ENCODE measurements around the gene SCAF1. TPM values are rescaled to one million over a fixed set of nuclear protein-coding genes. Genes with fewer than 3 reads are reported as not detected.

The SCAF1 gene
- total RNA-seq, 1 experiment from 2014 or later, result 81.3 TPM

- ChIA-PET CTCF (interaction anchor here (0.5 to 1.5 kb wide), 11 partner anchors 9 to 549 kb away, joined by 3 to 5 read pairs (median 3); partner anchors contain the start of gene RRAS), POLR2A (interaction anchor here (0.6 to 8.4 kb wide), 17 partner anchors 12 to 251 kb away, joined by 3 to 121 read pairs (median 7); partner anchors contain the start of genes AKT1S1, AP2A1, ATF5 and BCL2L12)
- peak overlapping the region; percentile 96 for H3K4me3 Mint-ChIP-seq (ENCODE audit: unreplicated experiment)
- TF ChIP-seq CTCF (IDR thresholded peaks at IDR 0.05; ENCODE audit: unreplicated experiment), result peak; percentile 71
- H3K36me3 Mint-ChIP-seq (ENCODE audit: insufficient read depth, unreplicated experiment), result peaks cover 52% of the 10 kb centered on the region
- H3K27ac Mint-ChIP-seq (ENCODE audit: low read depth, unreplicated experiment), result peak overlapping the region; percentile 60
- peaks cover 12% of the 10 kb centered on the region for H3K4me1 Mint-ChIP-seq (ENCODE audit: insufficient read depth, unreplicated experiment)
- no TSS peak for BruUV-seq (replicated peaks)
- peak; percentile 79 for DNase-seq (ENCODE audit: unreplicated experiment)
- intact Hi-C loops (cut with micrococcal nuclease), result loop anchor here (1.0 to 10.0 kb wide), 4 partner anchors 86 to 177 kb away; partner anchors contain the start of genes AP2A1, PRR12 and PTOV1
- no peaks in the 10 kb centered on the region for H3K27me3 Mint-ChIP-seq (ENCODE audit: insufficient read depth, unreplicated experiment)
- H3K9me3 Mint-ChIP-seq (ENCODE audit: unreplicated experiment), result no peaks in the 10 kb centered on the region
Observed at GRCh38 chr19:49677901-49678674, 36.1 kb downstream of the SCAF1 start.

GRCh38 chr19:49678985-49679770, 37.2 kb downstream of the SCAF1 start:
- intact Hi-C loops (cut with micrococcal nuclease), result loop anchor here (1.0 to 10.0 kb wide), 4 partner anchors 87 to 176 kb away; partner anchors contain the start of genes AP2A1, PRR12 and PTOV1
- TF ChIP-seq CTCF (IDR thresholded peaks at IDR 0.05; ENCODE audit: unreplicated experiment), result no peak
- ChIA-PET CTCF (interaction anchor here (0.5 to 1.5 kb wide), 11 partner anchors 16 to 287 kb away, joined by 3 to 5 read pairs (median 3); partner anchors contain the start of gene SCAF1), POLR2A (interaction anchor here (0.6 to 8.4 kb wide), 13 partner anchors 15 to 250 kb away, joined by 3 to 121 read pairs (median 4); partner anchors contain the start of genes AKT1S1, AP2A1, ATF5 and BCL2L12)
- peak overlapping the region; percentile 96 for H3K4me3 Mint-ChIP-seq (ENCODE audit: unreplicated experiment)
- H3K27me3 Mint-ChIP-seq (ENCODE audit: insufficient read depth, unreplicated experiment), result no peaks in the 10 kb centered on the region
- no peak for DNase-seq (ENCODE audit: unreplicated experiment)
- BruUV-seq (replicated peaks), result no TSS peak
- peak overlapping the region; percentile 60 for H3K27ac Mint-ChIP-seq (ENCODE audit: low read depth, unreplicated experiment)
- H3K36me3 Mint-ChIP-seq (ENCODE audit: insufficient read depth, unreplicated experiment), result peaks cover 56% of the 10 kb centered on the region
- H3K4me1 Mint-ChIP-seq (ENCODE audit: insufficient read depth, unreplicated experiment), result peaks cover 12% of the 10 kb centered on the region
- H3K9me3 Mint-ChIP-seq (ENCODE audit: unreplicated experiment), result no peaks in the 10 kb centered on the region

GRCh38 chr19:49679771-49680413, 37.9 kb downstream of the SCAF1 start:
- H3K27me3 Mint-ChIP-seq (ENCODE audit: insufficient read depth, unreplicated experiment), result no peaks in the 10 kb centered on the region
- peaks cover 12% of the 10 kb centered on the region for H3K4me1 Mint-ChIP-seq (ENCODE audit: insufficient read depth, unreplicated experiment)
- BruUV-seq (replicated peaks), result no TSS peak
- intact Hi-C loops (cut with micrococcal nuclease), result loop anchor here (5.0 to 10.0 kb wide), 3 partner anchors 87 to 175 kb away; partner anchors contain the start of genes AP2A1, PRR12 and PTOV1
- ChIA-PET CTCF (interaction anchor here (0.6 to 1.0 kb wide), 6 partner anchors 36 to 1287 kb away, joined by 3 to 5 read pairs (median 3); no protein-coding TSS in a partner anchor), POLR2A (interaction anchor here (0.6 to 8.4 kb wide), 9 partner anchors 15 to 197 kb away, joined by 3 to 121 read pairs (median 8); partner anchors contain the start of genes AKT1S1, AP2A1, BCL2L12 and IRF3)
- no peak for TF ChIP-seq CTCF (IDR thresholded peaks at IDR 0.05; ENCODE audit: unreplicated experiment)
- H3K4me3 Mint-ChIP-seq (ENCODE audit: unreplicated experiment), result peak overlapping the region; percentile 96
- H3K27ac Mint-ChIP-seq (ENCODE audit: low read depth, unreplicated experiment), result peak overlapping the region; percentile 46
- H3K9me3 Mint-ChIP-seq (ENCODE audit: unreplicated experiment), result no peaks in the 10 kb centered on the region
- no peak for DNase-seq (ENCODE audit: unreplicated experiment)
- H3K36me3 Mint-ChIP-seq (ENCODE audit: insufficient read depth, unreplicated experiment), result peaks cover 63% of the 10 kb centered on the region

Data from MCF 10A (cell line).